ENCODE measurements around the gene GAL. TPM values are rescaled to one million over a fixed set of nuclear protein-coding genes. Genes with fewer than 3 reads are reported as not detected.
A peak's percentile ranks its signal among the peaks of the same experiment; 100 is the strongest.
"Not testable (repeated sequence)": the region's sequence is repeated elsewhere in the genome, so short reads cannot be mapped to it uniquely, and the experiment has no call there.

The GAL gene, protein sequence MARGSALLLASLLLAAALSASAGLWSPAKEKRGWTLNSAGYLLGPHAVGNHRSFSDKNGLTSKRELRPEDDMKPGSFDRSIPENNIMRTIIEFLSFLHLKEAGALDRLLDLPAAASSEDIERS
- 0.36 TPM for total RNA-seq

DNA sequence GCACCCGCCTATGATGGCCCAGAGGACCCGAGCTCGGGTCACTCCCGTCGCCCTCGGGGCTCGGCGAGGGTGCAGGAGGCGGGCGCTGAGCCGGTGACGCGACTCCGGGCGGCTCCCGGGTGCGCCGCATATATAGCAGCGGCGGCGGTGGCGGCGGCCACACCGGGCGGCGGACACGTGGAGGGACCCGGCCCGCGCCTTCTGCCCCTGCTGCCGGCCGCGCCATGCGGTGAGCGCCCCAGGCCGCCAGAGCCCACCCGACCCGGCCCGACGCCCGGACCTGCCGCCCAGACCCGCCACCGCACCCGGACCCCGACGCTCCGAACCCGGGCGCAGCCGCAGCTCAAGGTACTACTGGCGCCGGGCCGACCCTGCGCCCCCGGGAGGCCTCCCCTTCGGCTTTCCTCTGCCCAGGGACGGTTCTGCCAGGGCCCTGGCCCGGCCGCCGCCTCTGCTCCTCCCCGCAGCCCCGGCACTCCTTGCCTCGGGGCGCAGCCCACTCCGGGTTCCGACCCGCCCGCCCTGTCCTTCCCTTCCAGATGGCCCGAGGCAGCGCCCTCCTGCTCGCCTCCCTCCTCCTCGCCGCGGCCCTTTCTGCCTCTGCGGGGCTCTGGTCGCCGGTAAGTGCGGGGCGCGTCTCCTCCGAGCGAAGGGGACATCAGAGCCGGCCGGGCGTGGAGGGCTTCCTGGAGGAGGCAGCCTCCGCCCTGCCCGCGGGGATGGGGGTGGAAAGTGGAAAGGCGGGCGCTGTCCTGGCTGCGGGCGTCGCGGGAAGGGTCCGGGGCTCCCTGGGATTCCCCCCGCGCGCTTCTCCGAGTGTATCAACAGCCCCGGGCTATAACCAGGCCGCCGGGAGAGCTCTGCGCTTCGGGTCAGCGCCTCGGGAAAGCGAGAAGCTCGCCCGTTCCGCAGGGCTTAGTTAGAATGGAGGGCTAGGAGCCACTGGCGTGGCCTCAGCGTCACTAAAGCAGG lies at the start of gene GAL:
Gene GAL (plus strand): TSS at position 160 of the 972 bp plus-strand sequence. CDS start 380 bp downstream, at position 540.
- peak; percentile 64 for ATAC-seq

DNA sequence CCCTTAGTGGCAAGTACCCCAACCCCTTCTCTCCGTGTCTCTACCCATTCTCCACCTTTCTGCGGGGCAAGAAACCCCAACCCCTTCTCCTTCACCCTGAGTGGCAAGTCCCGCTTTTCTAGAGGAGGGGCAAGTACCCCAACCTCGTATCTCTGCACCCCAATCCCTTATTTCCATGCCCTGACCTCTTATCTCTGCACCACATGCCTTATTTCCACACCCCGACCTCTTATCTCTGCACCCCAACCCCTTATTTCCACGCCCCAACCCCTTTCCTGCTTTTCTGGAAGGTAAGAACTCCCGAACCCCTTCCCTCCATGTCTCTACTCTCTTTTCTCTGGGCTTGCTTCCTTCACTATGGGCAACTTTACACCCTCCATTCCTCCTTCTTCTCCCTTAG lies 49.7 kb upstream of the GAL start:
- not testable (repeated sequence) for ATAC-seq

DNA sequence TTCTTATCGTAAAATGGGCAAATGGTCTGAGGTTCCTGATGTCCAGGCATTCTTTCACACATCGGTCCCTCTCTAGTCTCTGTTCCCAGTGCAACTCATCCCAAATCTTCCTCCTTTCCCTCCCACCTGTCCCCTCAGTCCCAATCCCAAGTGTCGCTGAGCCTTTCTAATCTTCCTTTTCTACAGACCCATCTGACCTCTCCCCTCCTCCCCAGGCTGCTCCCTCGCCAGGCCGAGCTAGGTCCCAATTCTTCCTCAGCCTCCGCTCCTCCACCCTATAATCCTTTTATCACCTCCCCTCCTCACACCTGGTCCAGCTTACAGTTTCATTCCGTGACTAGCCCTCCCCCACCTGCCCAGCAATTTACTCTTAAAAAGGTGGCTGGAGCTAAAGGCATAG lies 49.2 kb upstream of the GAL start:
- not testable (repeated sequence) for ATAC-seq

DNA sequence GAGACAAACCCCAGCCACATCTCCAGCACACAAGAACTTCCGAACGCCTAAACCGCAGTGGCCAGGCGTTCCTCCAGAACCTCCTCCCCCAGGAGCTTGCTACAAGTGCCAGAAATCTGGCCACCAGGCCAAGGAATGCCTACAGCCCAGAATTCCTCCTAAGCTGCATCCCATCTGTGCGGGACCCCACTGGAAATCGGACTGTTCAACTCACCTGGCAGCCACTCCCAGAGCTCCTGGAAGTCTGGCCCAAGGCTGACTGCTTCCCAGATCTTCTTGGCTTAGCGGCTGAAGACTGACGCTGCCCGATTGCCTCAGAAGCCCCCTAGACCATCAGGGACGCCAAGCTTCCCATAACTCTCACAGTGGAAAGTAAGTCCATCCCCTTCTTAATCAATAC lies 48.5 kb upstream of the GAL start:
- not testable (repeated sequence) for ATAC-seq

DNA sequence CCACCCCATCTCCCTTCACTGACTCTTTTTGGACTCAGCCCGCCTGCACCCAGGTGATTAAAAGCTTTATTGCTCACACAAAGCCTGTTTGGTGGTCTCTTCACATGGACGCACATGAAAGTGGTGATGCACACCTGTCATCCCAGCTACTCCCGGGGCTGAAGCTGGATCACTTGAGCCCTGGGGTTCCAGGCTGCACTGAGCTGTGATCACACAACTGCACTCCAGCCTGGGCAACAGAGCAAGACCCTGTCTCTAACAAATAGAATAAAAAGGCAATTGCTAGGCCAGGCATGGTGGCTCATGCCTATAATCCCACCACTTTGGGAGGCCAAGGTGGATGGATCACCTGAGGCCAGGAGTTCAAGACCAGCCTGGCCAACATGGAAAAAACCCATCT lies 45.0 kb upstream of the GAL start:
- not testable (repeated sequence) for ATAC-seq

DNA sequence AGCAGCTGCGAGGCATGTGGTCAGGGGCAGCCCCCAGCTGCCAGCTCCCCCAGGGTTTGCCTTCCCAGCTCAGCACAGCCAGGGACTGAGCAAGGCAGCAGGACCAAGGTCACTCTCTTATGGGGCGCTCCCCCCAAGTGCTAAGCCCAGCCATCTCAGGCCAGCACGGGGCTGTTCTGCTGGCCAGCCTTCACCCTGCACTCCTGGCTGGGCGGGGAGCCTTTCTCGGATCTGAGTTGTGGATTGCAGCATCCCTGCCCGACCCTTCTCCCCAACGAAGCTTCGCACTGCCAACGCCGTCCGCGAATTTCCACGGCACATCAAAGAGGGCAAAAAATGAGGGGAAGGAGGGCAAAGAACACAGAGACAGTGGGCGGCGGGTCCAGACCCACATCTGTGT lies 42.5 kb upstream of the GAL start:
- no peak for ATAC-seq

DNA sequence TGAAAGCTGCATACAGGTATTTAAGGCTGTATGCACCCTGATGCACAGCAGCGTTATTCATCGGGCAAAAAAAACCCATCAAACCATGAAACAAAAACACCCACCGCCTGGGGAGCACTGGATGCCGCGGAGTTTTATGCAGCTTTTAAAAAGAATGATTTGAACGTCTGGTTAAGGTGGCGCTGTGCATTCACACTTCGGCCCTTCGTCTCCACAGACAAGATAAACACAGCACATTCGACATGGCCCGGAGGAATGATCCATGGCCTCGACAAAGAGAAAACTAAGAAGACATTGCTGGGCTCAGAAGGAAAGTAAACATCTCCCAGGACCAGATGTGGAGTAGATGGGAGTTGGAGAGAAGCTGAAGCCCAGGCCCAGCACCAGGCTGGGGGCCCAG lies 40.8 kb upstream of the GAL start:
- no peak for ATAC-seq

DNA sequence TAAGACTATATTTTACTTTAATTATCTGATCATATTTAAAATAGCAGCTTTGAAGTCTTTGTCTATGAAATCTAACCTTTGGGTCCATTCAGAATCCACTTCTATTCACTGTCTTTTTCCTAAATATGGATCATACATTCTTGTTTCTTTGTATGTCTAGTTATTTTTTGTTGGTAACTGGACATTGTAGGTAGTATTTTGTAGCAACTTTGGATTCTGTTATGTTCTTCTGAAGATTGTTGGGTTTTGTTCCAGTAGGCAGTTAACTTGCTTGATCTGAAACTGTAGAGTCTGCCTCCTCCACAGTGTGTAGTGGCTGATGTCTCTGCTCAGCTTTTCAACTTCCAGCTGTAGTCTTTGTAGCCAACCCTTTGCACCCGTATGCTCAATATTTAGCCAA lies 37.5 kb upstream of the GAL start:
- no peak for ATAC-seq

DNA sequence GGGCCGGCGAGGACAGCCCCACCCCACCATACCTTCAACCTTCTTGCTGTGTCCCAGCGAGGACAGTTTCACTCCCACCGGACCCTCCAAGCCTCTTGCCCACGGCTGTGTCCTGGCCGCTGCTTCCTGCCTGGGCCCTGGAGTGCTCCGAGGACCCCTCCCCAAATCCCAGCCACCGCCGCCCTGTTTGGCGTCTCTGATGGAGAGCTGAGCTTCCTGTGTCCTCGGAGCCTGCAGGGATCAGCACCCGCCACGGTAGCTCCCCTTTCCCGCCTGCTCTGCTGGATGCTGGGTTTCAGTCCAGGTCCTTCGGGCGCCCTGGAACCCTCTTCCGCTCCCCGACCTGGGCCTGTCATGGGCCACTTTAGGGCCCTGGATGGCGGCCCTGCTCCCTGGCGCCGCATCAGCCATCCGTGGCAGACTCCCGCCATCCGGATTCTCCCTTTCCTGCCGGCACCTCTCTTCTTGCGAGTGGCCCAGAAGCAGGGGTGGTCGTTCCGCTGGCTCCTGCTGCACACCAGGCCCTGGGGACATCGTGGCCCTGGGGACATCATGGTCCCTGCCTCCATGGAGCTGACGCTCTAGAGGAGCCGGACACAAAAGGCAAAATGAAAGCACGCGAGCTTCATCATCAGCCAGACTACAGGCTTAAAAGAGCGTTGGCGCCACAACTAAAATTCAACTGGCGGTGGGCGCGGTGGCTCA lies 34.3 kb upstream of the GAL start:
- ATAC-seq = no peak

DNA sequence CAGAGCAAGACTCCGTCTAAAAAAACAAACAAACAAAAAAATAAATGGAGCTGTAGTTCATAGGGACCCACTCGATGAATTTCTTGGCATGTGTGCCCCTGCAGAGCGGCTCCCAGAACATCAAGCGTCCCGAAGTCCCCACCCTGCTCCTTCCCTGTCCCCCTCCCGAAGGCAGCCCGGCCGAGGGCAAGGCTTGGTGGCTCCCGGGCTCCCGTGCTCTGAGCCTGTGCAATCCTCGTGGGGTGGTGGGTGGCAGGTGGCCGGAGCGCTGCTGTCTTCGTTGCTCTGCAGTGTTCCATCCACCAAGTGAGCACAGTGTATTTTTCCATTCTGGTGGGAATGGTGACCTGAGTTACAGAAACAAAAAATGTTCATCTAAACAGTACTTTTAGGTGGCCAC lies 33.5 kb upstream of the GAL start:
- no peak for ATAC-seq

DNA sequence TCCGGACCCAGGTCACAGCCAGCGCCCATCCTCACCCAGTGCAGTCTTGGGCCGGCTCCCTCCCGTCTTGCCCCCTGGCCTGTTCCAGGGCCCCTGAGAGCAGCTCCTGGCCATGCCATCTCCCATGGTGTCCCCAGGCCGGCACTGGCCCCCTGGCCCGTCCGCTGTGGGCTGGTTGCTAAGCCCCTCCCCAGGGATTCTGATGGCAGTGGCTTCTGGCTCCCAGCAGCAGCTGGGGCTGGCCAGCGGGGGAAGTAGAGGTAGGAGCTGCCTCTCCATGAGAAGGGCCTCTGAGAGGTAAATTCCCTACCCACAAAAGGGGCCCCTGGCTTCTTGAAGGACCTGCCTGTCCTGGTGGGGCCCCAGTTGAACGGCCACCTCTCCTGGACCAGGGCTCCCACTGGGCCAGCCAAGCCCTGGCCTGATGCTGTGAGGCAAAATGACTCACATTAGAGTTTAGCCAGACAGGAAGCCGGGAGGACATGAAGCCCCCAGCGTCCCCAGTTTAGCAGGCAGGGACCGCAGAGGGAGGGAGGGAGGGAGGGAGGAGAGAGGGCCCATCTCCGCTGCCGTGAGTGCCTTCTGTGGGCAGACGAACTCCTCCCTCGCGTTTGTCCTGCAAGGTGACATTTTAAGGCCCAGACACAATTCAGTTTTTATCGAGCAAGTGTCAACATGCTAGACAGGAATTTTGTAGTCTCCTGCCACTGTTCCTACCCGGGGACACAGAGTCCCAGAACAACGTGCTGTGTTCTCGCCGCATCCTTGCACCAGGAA lies 32.9 kb upstream of the GAL start:
- ATAC-seq = no peak

DNA sequence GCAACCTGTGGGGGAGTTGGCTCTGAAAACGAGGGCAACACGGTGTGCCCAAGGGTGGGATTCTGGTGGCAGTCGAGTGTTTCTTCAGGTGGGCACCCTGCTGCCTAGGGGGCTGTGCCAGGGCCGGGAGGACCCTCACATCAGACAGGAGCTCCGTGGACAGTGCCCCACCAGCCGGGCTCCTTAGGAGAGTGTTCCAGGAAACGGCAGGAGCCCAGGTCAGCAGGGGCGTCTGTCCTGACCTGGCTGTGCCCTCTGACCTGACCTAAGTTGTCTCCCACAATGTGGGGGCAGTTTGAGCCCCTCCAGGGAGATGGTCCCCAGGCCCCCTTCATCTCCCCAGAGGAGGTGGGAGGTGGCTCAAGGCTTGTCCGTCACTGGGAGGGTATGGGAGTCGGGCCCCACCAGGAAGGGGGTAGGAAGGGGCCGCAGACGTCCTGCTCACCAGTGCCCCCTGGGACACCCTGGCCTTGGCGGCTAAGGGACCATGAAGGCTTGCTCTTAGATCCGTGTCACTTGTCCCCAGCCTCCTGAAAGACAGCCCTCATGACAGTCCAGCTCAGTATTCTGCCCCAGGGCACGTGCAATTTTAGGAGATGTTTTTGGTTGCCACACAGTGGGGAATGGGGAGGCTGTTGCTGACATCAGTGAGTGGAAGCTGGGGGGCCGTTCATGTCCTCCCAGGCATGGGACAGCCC lies 32.2 kb upstream of the GAL start:
- no peak for ATAC-seq

DNA sequence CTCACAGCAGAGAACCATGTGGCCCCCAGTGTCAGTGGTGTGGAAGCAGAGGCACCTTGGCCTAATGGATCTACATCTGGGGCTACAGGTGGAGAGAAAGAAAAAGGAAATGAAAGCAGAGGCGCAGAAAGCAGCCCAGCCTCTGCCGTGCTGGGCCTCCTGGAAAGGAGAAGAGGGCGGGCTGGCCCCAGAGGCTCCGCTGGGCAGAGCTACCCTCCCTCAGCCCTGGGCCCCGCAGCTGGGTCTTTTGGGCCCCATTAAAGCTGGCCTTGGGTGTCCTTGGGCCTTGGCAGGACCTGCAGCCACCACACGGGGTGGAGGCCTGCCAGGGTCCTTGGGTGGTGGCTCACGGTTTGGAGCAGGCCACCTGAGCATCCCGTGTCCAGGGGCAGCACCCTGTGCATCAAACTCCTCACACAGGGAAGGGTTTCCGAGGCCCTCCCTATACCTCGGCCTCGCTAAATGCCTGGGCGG lies 31.6 kb upstream of the GAL start:
- ATAC-seq = no peak

DNA sequence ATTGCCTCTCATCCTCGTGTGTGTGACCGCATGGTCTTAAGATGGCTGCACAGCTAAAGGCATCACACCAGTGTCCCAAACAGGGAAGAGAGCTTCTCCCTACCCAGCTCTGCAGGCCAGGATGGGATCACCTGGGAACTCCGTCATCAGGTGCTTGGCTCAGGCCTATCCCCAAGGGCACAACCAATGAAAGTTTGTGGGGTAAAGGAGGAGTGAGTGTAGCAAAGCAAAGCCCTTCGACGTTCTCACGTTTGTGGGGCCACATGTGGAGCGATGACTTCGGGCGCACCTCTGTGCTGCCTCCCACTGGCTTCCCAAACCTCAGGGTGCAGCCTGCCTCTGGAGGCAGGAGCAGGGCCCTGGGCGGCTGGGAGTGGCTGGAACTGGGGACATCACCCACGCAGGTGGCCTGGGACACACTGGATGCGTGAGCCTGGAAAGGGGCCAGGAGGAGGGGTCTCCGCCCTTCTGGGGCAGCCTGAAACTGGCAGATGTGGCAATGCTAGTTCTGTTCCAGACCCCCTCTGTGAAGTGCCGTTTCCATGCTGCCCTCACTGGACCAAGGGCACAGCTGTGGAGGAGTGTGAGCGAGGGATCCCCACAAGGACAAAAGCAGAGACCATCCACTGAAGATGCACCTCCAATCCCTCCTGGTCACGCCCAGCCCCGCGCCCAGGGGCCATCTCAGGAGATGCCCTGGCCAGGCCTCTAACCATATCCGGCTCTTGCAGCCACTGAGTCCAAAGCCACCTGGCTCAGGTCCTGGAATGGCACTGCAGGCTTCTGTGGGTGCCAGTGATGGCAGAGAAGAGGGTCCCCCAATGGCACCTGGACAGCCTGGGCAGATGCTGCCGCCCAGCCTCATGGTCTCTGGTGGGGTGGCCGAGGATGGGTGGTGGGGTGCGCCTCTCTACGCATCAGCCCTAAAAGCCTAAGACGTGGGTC lies 30.6 kb upstream of the GAL start:
- no peak for ATAC-seq

DNA sequence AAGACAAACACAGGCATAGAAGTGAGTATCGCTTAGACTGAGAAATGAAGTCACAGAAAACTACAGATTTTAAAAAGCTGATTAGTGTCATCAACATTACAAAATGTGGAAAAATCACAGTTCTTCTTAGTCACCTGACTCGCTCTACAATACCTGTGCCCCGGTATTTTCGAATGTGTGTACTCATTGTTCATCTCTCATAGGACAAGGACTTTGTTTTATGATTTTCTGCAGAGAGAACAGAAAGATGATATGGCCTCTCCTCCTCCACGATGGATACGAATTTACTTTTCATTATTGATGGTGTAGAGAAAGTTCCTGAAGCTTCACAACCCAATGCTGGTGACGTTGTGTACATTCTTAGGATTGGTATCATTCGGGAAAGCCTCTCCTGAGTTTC lies 29.4 kb upstream of the GAL start:
- no peak for ATAC-seq

DNA sequence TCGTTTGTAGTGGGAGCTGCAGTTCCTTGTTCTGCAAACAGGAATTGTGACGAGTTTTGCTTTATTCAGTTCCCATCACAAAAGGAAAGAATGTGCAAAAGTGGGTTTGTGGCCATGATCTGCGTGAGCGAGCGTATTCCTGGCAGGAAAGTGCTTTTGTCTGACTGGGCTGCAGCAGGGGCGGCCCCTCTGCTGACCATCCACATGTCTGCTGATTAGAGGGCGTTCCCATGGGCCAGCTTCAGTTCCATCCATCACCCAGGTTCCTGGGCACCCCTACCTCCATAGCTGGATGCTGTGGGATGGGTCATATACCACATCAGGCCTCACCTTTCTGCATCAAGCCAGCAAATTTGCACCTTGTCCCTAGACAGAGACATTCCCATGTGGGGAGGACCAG lies 28.9 kb upstream of the GAL start:
- ATAC-seq = no peak

DNA sequence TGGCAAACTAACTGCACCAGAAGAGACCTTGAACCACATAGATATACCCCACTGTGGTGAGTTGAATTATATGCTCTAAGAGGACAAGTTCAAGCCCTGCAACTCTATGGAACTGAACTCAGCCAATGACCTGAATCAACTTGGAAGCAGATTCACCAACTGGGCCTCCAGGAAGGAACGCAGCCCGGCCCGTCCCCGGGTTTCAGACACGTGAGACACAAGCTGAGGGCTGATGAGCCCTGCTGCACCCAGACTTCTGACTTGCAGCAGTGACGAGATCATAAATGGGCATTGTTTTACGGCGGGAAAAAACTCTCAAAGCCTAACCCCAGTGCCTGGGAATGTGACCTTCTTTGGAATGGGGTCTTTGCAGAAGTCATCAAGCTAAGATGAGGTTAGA lies 28.5 kb upstream of the GAL start:
- ATAC-seq = no peak

DNA sequence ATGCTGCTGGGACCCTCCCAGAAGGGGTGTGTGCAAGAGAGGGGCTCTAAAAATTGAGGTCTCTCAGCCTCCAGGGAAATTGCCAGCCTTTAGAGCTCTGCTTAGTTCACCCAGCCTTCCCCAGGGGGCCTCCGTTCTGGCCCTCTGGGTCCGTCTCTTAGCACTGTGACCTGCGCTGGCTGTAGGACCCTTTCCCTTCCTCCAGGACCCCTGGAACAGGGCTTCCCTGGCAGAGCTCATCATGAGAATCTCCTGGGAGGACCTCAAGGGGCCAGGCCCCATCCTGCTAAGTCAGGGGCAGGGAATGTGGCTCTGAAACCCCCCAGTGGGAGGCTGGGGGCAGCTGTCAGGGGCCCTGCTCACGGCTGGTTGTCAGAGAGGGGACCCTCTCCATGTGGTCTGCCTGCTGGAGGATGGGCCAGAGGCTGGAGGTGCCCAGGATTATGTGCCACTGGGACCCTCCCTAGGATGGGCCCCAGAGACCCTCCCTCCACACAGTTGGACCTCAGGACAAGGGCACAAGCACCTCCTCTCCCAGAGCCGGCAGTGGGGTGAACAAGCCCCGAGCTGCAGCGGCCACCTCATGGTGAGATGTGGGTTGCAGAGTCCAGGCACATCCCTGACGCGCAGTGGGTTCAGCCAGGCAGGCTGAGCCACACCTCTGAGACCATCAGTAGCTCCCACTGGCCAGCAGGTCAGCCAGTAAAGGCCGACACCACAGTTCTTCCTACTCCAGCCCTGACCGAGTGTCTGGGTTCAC lies 27.1 kb upstream of the GAL start:
- no peak for ATAC-seq

DNA sequence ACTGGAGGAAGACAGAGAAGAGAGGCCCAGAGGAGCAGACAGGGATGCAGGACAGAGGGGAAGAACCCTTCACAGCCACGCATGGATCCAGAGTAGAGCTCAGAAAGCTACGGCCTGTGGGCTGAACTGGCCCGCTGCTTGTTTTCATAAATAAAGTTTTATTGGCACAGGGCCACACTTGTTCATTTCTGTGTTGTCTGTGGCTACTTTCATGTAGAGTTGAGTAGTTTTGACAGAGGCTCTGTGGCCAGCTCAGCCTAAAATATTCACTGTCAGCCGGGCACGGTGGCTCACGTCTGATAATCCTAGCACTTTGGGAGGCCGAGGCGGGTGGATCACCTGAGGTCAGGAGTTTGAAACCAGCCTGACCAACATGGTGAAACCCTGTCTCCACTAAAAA lies 26.2 kb upstream of the GAL start:
- ATAC-seq = no peak

DNA sequence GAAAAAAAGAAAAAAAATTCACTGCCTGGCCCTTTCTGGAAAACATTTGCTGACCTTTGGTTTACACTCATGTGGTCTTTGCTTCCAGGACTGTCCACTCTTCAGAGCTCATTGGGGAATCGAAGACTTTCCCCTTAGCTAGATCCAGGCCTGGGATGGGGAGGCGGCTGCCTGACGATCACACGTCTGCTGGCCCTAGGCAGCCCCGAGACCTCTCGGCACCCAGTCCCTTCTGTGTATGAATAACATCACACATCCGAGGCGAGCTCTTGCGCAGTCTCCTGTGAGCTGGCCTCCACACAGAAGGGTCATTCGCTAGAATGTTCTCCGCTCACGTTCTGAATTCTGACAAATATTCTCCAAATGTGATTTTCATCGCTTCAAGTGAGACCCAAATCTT lies 25.7 kb upstream of the GAL start:
- ATAC-seq = no peak
